Measurements from ENCODE around the gene CDC42EP3.

Gene CDC42EP3

DNA sequence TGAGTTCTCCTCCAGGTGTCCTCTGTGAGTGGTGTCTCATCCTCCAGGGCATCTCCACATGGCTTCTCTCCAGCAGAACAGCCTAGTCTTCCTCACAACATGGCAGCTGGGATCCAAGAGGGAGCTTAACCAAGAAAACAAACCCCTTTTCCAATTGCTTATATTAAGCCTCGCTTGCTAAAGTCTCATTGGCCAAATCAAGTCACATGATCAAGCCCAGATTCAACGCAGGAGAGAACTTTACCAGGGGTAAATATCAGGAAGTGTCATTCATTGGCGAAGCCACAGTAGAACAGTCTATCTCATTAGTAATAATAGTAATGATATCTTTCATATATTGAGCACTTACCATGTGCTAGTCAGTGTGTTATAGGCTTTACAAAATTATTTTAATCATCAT is 53.1 kb downstream of the CDC42EP3 start:
- DNase-seq (ENCODE audit: low read depth): no peak

DNA sequence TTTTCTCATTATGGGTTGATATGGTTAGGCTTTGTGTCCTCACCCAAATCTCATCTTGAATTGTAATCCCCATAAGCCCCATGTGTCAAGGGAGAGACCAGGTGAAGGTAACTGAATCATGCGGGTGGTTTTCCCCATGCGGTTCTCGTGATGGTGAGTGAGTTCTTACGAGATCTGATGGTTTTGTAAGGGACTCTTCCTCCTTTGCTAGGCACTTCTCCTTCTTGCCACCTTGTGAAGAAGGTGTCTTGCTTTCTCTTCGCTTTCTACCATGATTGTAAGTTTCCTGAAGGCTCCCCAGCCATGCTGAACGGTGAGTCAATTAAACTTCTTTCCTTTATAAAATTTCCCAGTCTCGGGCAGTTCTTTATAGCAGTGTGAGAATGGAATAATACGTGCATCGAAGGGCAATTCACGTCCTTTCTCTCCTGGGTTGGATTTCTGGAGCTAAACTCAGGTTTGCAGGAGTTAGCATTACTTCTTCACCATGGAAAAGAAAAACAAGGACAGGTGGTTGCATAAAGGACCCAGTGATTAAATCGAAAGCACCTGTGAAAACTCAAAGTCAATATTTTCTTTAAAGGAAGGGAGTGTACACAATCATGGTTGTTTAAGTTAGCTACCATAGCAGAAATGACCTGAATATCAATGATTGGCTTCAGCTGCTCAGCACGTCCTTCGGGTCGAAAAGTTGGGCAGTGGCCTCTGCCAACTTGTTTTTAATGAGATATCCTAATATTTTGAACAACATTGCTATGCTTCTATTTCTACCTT is 54.1 kb downstream of the CDC42EP3 start:
- no peak for DNase-seq (ENCODE audit: low read depth)

DNA sequence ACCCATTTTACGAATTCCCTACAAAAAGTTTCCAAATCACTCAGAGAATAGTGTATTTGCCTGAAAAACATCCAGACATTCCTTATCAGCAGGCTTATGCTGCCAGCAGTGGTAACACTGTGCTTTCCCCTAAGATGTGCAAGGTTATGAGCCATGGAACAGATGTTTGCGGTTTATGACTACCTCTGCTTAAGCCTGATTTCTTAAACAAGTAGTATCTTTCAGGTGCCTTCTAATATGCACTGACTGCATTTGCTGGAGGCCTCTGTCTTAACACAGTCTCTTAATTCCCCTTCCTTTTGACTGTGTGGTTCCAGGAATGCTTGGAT is 54.8 kb downstream of the CDC42EP3 start:
- no peak for DNase-seq (ENCODE audit: low read depth)

DNA sequence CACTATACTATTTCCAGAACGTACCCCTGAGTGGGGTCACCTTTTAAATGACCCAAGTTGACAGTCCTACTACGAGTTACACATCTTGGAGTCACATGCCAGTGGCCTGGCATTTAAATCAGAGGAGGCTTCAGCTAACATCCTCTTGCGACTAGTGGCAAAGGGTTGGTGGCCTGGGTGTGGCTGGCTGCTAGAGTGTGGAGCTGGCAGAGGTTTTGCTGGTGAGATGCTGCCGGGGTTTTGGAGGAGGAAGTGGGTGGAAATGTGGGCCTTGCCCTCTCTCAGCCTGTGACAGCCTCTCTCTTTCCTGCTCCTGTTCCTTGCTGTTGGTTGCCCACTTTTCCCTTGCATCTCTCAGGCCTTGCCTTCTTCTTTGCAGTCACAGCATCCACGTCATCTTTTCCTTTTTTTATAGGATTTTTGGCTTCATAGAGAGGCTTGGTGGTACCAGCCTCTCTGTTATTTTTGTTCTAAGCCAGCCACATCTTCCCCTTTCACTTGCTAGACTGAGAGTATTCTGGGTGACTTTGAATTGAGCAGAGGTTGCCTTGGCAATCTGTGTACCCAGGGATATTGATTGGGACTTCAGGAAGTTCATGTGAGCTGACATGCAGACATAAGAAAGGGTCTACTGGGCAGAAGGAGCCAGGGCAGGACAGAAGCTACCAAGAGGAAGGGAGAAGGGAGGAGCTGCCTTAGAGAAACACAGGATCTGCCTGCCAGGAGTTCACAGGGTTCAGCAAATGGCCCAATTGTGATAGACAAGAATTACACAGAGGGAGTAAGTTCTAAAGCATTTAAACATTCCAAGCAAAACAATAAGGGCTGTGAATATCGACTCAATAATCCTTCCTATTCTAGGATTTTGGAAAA is 55.4 kb downstream of the CDC42EP3 start:
- peak; percentile 21 for DNase-seq (ENCODE audit: low read depth)

DNA sequence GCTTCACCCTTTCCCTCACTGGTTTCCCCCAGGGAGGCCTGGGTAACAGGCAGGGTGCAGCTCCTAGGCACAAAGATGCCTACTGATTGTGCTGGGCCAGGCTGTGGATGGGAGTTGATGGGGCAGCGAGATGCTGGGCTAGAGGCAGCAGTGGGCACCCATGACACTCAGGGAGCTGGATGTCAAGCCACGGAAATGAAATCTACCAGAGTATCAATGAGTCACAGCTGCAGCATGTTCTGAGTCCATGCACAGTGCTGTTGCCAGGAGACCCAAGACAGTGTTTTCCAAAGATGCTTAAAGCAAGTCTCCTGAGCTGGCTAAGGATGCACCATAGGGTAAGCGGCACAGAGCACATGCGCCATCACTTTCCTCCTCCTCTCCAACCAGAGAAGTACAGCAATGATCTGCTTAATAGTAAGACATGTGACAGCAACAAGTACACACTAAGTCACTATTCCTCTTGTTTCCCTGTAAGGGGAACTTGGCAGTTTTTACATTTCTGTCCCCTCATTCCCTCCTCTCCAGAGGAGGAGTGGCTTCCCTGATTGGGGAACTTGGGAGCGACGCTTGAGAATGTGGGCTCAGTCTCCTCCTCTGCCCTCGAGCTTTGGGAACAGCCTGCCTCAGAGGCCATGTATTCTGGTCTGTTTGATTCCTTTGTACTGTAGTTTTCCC is 57.2 kb downstream of the CDC42EP3 start:
- DNase-seq (ENCODE audit: low read depth): no peak

DNA sequence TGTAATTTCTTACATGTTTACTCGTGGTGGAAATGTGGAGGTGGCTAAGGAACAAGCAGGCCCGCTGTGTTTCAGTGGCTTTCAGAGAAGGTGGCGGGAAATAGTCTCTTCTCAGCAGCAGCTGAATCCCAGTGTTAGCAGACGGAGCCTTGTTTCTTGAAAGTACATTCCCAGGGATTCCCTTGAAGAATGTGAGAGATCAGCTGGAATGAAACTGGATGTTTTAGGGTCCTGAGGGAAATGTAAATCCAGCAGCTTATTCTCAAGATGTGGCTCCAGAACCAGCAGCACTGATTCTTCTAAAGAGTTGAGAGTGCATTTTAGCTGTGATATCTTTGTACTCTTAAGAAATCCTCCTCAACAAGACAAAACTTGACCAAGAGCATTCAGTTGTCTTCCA is 59.1 kb downstream of the CDC42EP3 start:
- DNase-seq (ENCODE audit: low read depth): no peak

DNA sequence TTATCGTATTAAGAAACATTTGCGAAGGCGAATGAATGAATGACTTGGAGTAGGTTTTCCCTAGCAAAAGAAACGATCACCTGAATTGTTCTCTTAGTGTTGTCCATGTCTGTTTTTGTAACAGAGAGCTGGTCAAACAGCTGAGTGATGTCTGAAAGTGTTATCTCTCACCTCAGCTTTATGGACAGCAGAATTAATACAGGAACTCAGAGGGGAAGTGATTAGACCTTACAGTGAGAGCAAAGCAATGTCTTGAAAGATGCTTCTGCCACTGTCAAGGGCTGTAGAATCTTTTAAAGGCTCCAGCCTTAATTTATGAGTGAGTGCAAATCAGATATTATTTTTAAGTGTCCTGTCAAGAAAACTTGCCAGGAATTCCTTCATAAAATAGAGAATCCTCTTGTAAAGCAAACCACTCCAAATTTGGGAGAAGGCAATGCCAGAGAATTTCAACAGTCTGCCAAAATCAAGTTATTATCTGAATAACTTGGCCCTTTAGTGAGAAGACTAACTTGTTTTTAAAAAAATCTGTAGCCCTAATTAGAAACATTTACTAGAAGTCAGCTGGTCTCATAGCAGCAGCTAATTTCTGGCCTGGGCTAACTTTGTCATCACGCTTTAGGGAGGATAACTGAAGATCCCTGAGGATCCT is 60.7 kb downstream of the CDC42EP3 start:
- DNase-seq (ENCODE audit: low read depth): no peak

DNA sequence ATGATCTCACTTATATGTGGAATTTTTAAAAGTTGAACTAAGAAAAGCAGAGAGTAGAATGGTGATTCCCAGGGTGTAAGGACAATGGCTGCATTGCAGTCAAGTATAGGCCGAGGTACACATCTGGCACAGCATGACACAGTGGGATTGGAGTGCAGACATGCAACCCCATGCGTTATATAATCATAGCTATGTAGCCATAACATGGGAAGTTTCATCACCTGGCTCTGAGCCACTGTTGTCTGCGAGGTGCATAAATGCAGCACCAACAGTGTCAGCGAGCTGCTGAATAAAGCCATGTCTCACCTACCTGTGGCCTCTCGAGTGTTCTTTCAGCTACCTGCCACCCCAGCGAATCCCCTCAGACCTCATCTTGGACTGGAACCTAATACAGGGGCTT is 61.7 kb downstream of the CDC42EP3 start:
- DNase-seq (ENCODE audit: low read depth): no peak

DNA sequence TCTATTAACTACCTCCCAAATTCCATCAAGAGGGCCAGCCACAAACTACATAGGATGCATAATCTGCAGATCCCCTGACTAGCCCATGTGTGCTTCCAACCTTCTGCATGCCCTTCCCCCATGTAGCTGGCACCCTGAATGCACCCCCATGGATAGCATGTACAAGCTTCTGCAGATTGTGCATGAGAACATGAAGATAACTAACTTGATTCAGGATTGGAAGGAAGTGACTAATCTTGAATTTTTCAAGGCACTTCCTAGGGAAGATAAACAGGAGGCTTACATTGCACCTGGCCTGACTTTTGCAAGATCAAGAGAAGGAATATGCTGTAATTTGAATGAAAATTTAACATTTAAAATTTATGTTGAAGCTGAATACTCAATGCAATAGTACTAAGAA is 66.7 kb downstream of the CDC42EP3 start:
- no peak for DNase-seq (ENCODE audit: low read depth)

DNA sequence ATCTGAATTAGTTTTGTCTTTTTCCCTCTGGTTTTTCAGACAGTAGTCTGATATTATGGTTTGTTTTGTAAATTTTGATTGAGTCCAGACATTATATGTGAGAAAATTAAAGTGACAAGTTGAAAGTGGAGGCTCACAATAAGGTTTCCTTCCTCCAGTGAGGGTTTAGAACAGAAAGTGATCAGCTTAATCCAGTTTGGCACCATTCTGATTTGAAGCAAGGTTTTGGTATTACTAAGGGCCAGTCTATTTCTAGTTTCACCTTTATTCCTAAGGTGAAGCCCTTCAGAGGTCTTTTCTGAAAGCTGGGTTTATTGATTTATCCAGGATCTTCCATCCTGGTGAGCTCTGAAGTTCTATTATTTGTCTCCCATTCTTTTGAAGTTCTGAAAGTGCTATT is 68.7 kb downstream of the CDC42EP3 start:
- DNase-seq (ENCODE audit: low read depth): no peak

DNA sequence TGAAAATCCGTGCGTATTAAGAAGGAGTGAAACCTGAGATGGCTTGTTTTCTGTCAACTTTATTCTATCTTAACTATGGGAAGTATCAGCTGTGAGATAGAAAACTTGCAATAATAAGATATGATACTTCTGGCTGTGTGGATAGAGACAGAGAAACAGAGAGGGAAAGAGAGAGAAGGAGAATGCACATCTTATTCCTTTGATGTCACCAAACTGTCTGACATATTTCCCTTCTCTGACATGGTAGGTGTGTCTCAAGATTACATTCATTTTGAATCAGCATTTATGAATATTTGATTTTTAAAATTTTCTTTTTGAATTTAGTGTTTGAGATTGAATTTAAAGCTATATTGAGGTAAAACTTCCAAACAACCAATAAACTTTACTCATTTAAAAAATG is 69.4 kb downstream of the CDC42EP3 start:
- DNase-seq (ENCODE audit: low read depth): no peak

DNA sequence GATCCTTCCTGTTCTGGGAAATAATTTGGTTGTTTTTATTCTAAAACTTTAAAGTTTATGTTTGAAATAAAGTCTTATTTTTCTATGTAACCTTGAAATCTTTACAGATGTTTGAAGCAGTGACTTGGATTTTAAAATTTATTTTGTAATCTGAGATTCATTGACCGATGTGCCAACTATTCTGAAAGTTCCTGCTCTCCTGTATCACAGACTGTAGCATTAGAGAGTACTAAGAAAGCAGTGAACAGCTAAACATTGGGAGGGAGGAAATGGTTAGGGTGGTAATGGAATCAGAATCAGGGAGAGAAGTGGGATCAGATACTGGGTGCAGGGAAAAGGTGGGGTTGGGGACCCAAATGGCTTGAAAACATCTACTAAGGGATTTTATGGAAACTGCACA is 69.9 kb downstream of the CDC42EP3 start:
- DNase-seq (ENCODE audit: low read depth): no peak

DNA sequence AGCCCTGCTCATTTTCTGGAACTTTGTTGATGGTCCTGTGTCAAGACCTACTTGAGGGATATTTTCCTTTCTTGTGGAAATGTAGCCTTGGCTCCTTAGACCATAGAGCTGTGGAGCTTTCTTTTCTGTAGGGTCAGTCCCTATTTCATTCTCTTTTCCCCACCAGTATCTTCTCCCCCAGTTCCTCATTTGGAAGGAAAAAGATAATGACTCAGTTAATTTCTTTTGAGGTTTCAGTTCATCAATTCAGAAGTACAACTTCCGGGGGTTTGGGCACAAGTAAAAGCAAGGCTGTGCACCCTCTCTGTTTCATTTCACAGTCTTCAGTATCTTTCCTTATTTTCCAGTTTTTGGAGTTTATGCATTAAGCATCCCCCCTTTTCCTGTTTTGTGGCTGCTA is 70.7 kb downstream of the CDC42EP3 start:
- DNase-seq (ENCODE audit: low read depth): no peak

DNA sequence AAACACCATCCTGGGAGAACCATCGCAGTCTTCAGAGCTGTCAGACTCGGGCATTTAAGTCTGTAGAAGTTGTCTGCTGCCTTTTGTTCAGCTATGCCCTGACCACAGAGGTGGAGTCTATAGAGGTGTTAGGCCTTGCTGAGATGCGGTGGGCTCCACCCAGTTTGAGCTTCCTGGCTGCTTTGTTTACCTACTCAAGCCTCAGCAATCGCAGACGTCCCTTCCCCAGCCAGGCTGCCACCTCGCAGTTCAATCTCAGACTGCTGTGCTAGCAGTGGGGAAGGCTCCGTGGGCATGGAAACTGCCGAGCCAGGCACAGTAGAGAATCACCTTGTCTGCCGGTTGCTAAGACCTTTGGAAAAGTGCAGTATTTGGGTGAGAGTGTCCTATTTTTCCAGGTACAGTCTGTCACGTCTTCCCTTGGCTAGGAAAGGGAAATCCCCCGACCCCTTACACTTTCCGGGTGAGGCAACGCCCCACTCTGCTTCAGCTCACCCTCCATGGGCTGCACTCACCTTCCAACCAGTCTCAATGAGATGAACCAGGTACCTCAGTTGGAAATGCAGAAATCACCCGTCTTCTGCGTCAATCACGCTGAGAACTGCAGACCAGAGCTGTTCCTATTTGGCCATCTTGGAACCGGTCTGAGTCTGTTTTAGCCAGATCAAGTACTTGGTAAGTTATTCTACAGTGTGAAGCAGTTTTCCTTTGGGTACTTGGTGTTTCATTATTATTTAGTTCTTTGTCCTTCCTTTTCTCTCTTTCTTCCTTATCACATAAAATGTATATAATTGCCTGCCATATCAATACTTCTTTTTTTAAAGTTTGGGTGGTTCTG is 71.5 kb downstream of the CDC42EP3 start:
- DNase-seq (ENCODE audit: low read depth): peak; percentile 42

DNA sequence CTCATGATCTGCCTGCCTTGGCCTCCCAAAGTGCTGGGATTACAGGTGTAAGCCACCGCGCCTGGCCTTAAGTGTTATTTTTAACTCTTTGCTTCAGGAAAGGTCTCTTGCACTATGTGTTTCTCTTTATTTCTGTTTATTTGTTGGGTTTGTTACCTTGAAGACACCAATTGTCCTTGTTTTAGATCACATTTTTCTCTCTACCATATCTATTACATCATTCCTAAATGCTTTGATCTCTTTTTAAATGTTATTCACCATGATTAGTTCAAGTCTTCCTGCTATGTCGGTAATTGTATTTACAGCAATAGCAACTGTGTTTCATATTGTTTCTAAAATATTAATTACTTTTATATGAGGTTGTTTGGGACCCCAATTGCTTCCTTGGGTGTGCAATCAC is 77.7 kb downstream of the CDC42EP3 start:
- no peak for DNase-seq (ENCODE audit: low read depth)

DNA sequence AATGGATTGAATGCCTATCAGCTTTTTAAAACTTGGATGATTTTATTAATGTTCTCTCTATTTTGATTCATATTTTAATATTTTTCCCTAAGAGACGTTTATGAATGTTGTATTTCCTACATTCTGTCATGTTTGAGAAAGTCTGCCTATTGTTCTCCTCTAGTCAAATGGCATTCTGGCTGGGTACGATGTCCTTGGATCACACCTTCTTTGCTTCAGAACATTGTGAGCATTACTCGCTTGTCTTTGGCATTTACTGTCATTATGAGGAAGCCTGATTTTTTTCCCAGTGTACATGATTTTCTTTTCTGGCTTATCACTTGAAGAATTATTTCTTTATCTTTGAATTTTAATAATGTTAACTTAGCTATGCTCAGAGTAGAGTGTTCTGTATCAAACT is 78.4 kb downstream of the CDC42EP3 start:
- no peak for DNase-seq (ENCODE audit: low read depth)

Measured in stimulated activated CD8-positive, alpha-beta memory T cell treated with anti-CD3 and anti-CD28 coated beads, Interleukin-15, amount 100 ng/mL, for 1 hour (primary cell).